ENCODE results near the gene NBAS. TPM values are rescaled to one million over a fixed set of nuclear protein-coding genes. Genes with fewer than 3 reads are reported as not detected.

The NBAS gene
- total and polyA plus RNA-seq, 8 donors = 26.6 to 36.7 (median 31.1) TPM

- H3K9me3 ChIP-seq = no peaks in the 10 kb centered on the region
- DNase-seq = no peak
- H3K4me1 ChIP-seq = no peaks in the 10 kb centered on the region
- peaks cover 0 to 17% (median 0%) of the 10 kb centered on the region in 3 donors for H3K36me3 ChIP-seq
- H3K27me3 ChIP-seq = no peaks in the 10 kb centered on the region
- ATAC-seq = no peak
- intact Hi-C loops (cut with DNase I) = no loop called here
- no peak overlapping the region for H3K27ac ChIP-seq
- no peak for FAIRE-seq
- no peak overlapping the region for H3K4me3 ChIP-seq
- no peak for TF ChIP-seq CTCF (IDR thresholded peaks at IDR 0.05)
- WGBS, 2 donors = 96 to 97% methylated on average over 5 of the region's 5 CpGs
Observed at GRCh38 chr2:15348636-15349035, 212.5 kb downstream of the NBAS start.

GRCh38 chr2:15348045-15348444 lies 213.1 kb downstream of the NBAS start:
- FAIRE-seq = no peak
- Histone ChIP-seq H3K9me3 (no peaks in the 10 kb centered on the region), H3K4me3 (no peak overlapping the region), H3K27ac (no peak overlapping the region), H3K36me3 (peaks cover 0 to 17% (median 0%) of the 10 kb centered on the region in 3 donors), H3K4me1 (no peaks in the 10 kb centered on the region), H3K27me3 (no peaks in the 10 kb centered on the region)
- WGBS, 2 donors = 97% methylated on average over 4 of the region's 4 CpGs
- no peak for TF ChIP-seq CTCF (IDR thresholded peaks at IDR 0.05)
- DNase-seq = no peak
- intact Hi-C loops (cut with DNase I) = no loop called here
- ATAC-seq = no peak

GRCh38 chr2:15346624-15347023 lies 214.5 kb downstream of the NBAS start:
- FAIRE-seq (no peak), DNase-seq (no peak), ATAC-seq (no peak)
- 98 to 100% methylated on average over 1 of the region's 1 CpG for WGBS, 2 donors
- no peaks in the 10 kb centered on the region for H3K4me1 ChIP-seq
- intact Hi-C loops (cut with DNase I) = no loop called here
- H3K36me3 ChIP-seq = peaks cover 0 to 17% (median 0%) of the 10 kb centered on the region in 3 donors
- H3K4me3 ChIP-seq = no peak overlapping the region
- H3K27ac ChIP-seq = no peak overlapping the region
- no peak for TF ChIP-seq CTCF (IDR thresholded peaks at IDR 0.05)
- H3K27me3 ChIP-seq = no peaks in the 10 kb centered on the region
- H3K9me3 ChIP-seq = no peaks in the 10 kb centered on the region

GRCh38 chr2:15337996-15338666 lies 223.0 kb downstream of the NBAS start:
- Histone ChIP-seq H3K4me3 (no peak overlapping the region), H3K9me3 (no peaks in the 10 kb centered on the region), H3K36me3 (no peaks in the 10 kb centered on the region), H3K4me1 (no peaks in the 10 kb centered on the region), H3K27me3 (no peaks in the 10 kb centered on the region), H3K27ac (no peak overlapping the region)
- no peak for TF ChIP-seq CTCF (IDR thresholded peaks at IDR 0.05)
- no peak for DNase-seq
- no peak for ATAC-seq
- no peak for FAIRE-seq
- intact Hi-C loops (cut with DNase I) = no loop called here
- 85 to 88% methylated on average over 1 of the region's 1 CpG for WGBS, 2 donors

GRCh38 chr2:15334644-15335326 lies 226.3 kb downstream of the NBAS start:
- 97 to 99% methylated on average over 5 of the region's 5 CpGs for WGBS, 2 donors

More at GRCh38 chr2:15334644-15335326, 226.3 kb downstream of the NBAS start:
- H3K4me1 ChIP-seq = no peaks in the 10 kb centered on the region
- H3K4me3 ChIP-seq = no peak overlapping the region
- H3K36me3 ChIP-seq = peaks cover 0 to 6% (median 0%) of the 10 kb centered on the region in 3 donors
- no peaks in the 10 kb centered on the region for H3K27me3 ChIP-seq
- DNase-seq = no peak
- FAIRE-seq = no peak
- no peak overlapping the region for H3K27ac ChIP-seq
- intact Hi-C loops (cut with DNase I) = no loop called here
- no peak for TF ChIP-seq CTCF (IDR thresholded peaks at IDR 0.05)
- ATAC-seq = no peak
- no peaks in the 10 kb centered on the region for H3K9me3 ChIP-seq
